K562 (cell line): ENCODE measurements around the gene AP3B1. TPM values are rescaled to one million over a fixed set of nuclear protein-coding genes. Genes with fewer than 3 reads are reported as not detected.
A peak's percentile ranks its signal among the peaks of the same experiment; 100 is the strongest.

Experiments used
- ATAC-seq: fragments of 200-7000 bp; cut with Tn5 transposase; 3 replicates; pipeline ENCODE4 v1.9.1; 2020; ENCODE audit warnings: moderate library complexity
- BruUV-seq: library from RNA; stranded (reverse); fragments of 400-500 nt; replicated peaks from 2 replicates; lab custom pipeline; 2021; lab: Mats Ljungman, UMichigan
- CTCF ChIA-PET: fragments of 300-600 bp; formaldehyde crosslinking; extraction: SDS; loops from one replicate; lab custom pipeline; 2021; ENCODE audit warnings: low intra/inter-chr PET ratio; lab: Yijun Ruan, JAX
- POLR2A ChIA-PET: fragments of 300-600, 350-650 bp; sonication (Branson Sonifier 250); formaldehyde crosslinking; extraction: SDS; loops from one replicate; lab custom pipeline; 2021; ENCODE audit warnings: antibody characterized with exemption, inconsistent platforms; lab: Yijun Ruan, JAX
- DNase-seq, 4 experiments: peaks; one replicate each; pipeline versions ENCODE4 v3.0.0 to v3.0.0-alpha.2; 2011 to 2018; ENCODE audit warnings: low spot score in 3 of 4, mixed read lengths in 3 of 4; ENCODE audit errors: extremely low read depth in 1 of 4
- FAIRE-seq: peaks from 2 replicates; lab custom pipeline; 2011; peaks lifted over from hg19 to GRCh38; lab: Jason Lieb, UNC
- H2AFZ ChIP-seq: 2 replicates; pipeline ENCODE4 v1.6.0; 2011; ENCODE audit warnings: low read depth, low read length, control low read depth, inconsistent platforms
- H3K27ac ChIP-seq: fragments of 200-600 bp; 3 replicates; pipeline ENCODE4 v1.8.0; 2011; ENCODE audit warnings: low read depth, mild to moderate bottlenecking, control low read depth, inconsistent platforms, low read length, moderate library complexity, mixed read lengths; ENCODE audit errors: extremely low read depth
- H3K27me3 ChIP-seq, 2 experiments: fragments of 300-600 bp in 1 of 2; 2 replicates in 1 of 2; 3 replicates in 1 of 2; pipeline versions ENCODE4 v1.6.0 to v1.8.0; 2011; ENCODE audit warnings: inconsistent platforms in 2 of 2, low read length in 2 of 2, mild to moderate bottlenecking in 1 of 2, mixed read lengths in 1 of 2, moderate library complexity in 1 of 2; ENCODE audit not compliant: control insufficient read depth in 2 of 2, insufficient read depth in 2 of 2
- H3K36me3 ChIP-seq: fragments of 300-600 bp; 3 replicates; pipeline ENCODE4 v1.8.0; 2011; ENCODE audit warnings: mild to moderate bottlenecking, low read length, inconsistent platforms; ENCODE audit not compliant: control insufficient read depth, insufficient read depth
- H3K4me1 ChIP-seq, 2 experiments: fragments of 200-600 bp in 1 of 2; replicated peaks in 1 of 2; 2 replicates in 1 of 2; 3 replicates in 1 of 2; pipeline versions ENCODE4 v1.5.1 to v1.8.0; 2011; ENCODE audit warnings: inconsistent platforms in 2 of 2, low read length in 2 of 2, mild to moderate bottlenecking in 1 of 2, mixed read lengths in 1 of 2, moderate library complexity in 1 of 2; ENCODE audit not compliant: control insufficient read depth in 2 of 2, insufficient read depth in 2 of 2
- H3K4me2 ChIP-seq: 2 replicates; pipeline ENCODE4 v1.6.1; 2011; ENCODE audit warnings: low read length, control low read depth, inconsistent platforms, mixed read lengths; ENCODE audit not compliant: insufficient read depth
- H3K4me3 ChIP-seq: fragments of 200-600 bp; sonication (generic), shearing (Covaris generic); 2 replicates; pipeline ENCODE4 v1.5.1; 2016; ENCODE audit warnings: control low read depth, inconsistent platforms
- H3K79me2 ChIP-seq: fragments of 200-600 bp; 3 replicates; pipeline ENCODE4 v1.8.0; 2011; ENCODE audit warnings: low read length, inconsistent platforms; ENCODE audit not compliant: control insufficient read depth, insufficient read depth
- H3K9ac ChIP-seq, 2 experiments: 2 replicates each; pipeline versions ENCODE4 v1.6.0 to v1.6.1; 2011; ENCODE audit warnings: low read depth in 2 of 2, low read length in 2 of 2, control low read depth in 1 of 2, inconsistent platforms in 1 of 2, mild to moderate bottlenecking in 1 of 2, mixed read lengths in 1 of 2; ENCODE audit not compliant: insufficient read depth in 1 of 2
- H3K9me1 ChIP-seq: one replicate; pipeline ENCODE4 v1.6.0; 2011; ENCODE audit warnings: inconsistent platforms, mild to moderate bottlenecking, low read length, moderate library complexity; ENCODE audit not compliant: control insufficient read depth, insufficient read depth
- H3K9me3 ChIP-seq: replicated peaks from 2 replicates; pipeline ENCODE4 v1.5.1; 2011; ENCODE audit warnings: low read depth, low read length, inconsistent platforms; ENCODE audit not compliant: control insufficient read depth, insufficient read depth
- H4K20me1 ChIP-seq: replicated peaks from 2 replicates; pipeline ENCODE4 v1.6.1; 2011; ENCODE audit warnings: low read length, inconsistent platforms, mixed read lengths; ENCODE audit not compliant: control insufficient read depth, insufficient read depth
- CEBPB ChIP-seq: fragments of 450-650 bp; IDR thresholded peaks from 2 replicates; pipeline ENCODE4 v1.6.1; 2016; ENCODE audit warnings: missing genetic modification characterization, missing compliant biosample characterization
- SRSF1 ChIP-seq: fragments of 200-400 bp; formaldehyde crosslinking; IDR thresholded peaks from 2 replicates; pipeline ENCODE4 v1.6.1; 2017; ENCODE audit warnings: mild to moderate bottlenecking, low read depth, low read length, moderate library complexity
- WGBS: fragments of 100-300 bp; shearing (Covaris generic); methylation state at CpG from one replicate; pipeline ENCODE4 v1.1.6; 2016; ENCODE audit warnings: low coverage, mixed read lengths; ENCODE audit not compliant: insufficient coverage; ENCODE audit errors: missing lambda C conversion rate; 5-methylcytosine and 5-hydroxymethylcytosine counted together
- in situ Hi-C: fragments of 300-500 bp; cut with MboI; formaldehyde crosslinking; loops from 4 replicates; pipeline ENCODE4 v1.15.0; 2018; ENCODE audit warnings: inconsistent platforms, mixed read lengths
- intact Hi-C: fragments of 100-400 bp; cut with micrococcal nuclease; formaldehyde crosslinking; loops from 2 replicates; pipeline ENCODE4 v1.14.2; 2022
- polyA plus RNA-seq, 8 experiments: library from polyadenylated mRNA; depleted of rRNA in 4 of 8; stranded (reverse) in 5 of 8; unstranded in 3 of 8; fragments of >200 nt; fragmentation: Nextera tagmentation in 2 of 8; fragmentation: Illumina TruSeq in 1 of 8; extraction: Ambion mirVana in 2 of 8; extraction: Trizol in 1 of 8; gene quantifications; 2 replicates each; pipeline versions ENCODE4 v1.2.1 to v1.2.3, GENCODE V29; 2011 to 2014; ENCODE audit warnings: inconsistent platforms in 1 of 8, missing spikeins in 1 of 8
- total RNA-seq, 7 experiments: library from RNA; depleted of rRNA in 6 of 7; stranded (reverse); fragments of >200 nt in 6 of 7; fragmentation: Illumina TruSeq in 2 of 7; extraction: Trizol in 2 of 7; gene quantifications; 2 replicates each; pipeline versions ENCODE4 v1.2.1 to v1.2.3, GENCODE V29; 2011 to 2021; ENCODE audit warnings: low replicate concordance in 1 of 7
- TF ChIP-seq, protein P1 (sequence below), 2 experiments: fragments of 450-650 bp in 1 of 2; sonication (generic) in 1 of 2; formaldehyde crosslinking in 1 of 2; IDR thresholded peaks; 2 replicates each; pipeline versions ENCODE4 v1.7.1 to v1.9.0; 2016 to 2022; ENCODE audit warnings: inconsistent platforms in 1 of 2, mild to moderate bottlenecking in 1 of 2, missing genetic modification reagents in 1 of 2

The AP3B1 gene
- total and polyA plus RNA-seq, 9 of the 15 experiments (the other 6 are each of a cell fraction or from before 2014, with no cell fraction given): 21.1 to 61.8 (median 42.2) TPM

GRCh38 chr5:78274540-78275197 lies 19.8 kb downstream of the AP3B1 start:
- ChIA-PET POLR2A (no interaction called here), CTCF (no interaction called here)
- Histone ChIP-seq H3K9ac (no peak overlapping the region), H3K4me1 (no peaks in the 10 kb centered on the region), H3K36me3 (peaks cover 8% of the 10 kb centered on the region; the same call in 2 of the 3 replicates), H3K4me2 (no peak overlapping the region), H4K20me1 (no peaks in the 10 kb centered on the region), H2AFZ (no peak overlapping the region), H3K9me1 (no peaks in the 10 kb centered on the region), H3K79me2 (peaks cover 58% of the 10 kb centered on the region)
- no peak for FAIRE-seq
- WGBS: 46% methylated on average over 1 of the region's 1 CpG
- intact Hi-C loops: no loop called here
- TF ChIP-seq CEBPB (tag): peak; percentile 56; the same call in 1 of the 2 replicates
- no peak for TF ChIP-seq SRSF1
- TF ChIP-seq, protein P1, sequence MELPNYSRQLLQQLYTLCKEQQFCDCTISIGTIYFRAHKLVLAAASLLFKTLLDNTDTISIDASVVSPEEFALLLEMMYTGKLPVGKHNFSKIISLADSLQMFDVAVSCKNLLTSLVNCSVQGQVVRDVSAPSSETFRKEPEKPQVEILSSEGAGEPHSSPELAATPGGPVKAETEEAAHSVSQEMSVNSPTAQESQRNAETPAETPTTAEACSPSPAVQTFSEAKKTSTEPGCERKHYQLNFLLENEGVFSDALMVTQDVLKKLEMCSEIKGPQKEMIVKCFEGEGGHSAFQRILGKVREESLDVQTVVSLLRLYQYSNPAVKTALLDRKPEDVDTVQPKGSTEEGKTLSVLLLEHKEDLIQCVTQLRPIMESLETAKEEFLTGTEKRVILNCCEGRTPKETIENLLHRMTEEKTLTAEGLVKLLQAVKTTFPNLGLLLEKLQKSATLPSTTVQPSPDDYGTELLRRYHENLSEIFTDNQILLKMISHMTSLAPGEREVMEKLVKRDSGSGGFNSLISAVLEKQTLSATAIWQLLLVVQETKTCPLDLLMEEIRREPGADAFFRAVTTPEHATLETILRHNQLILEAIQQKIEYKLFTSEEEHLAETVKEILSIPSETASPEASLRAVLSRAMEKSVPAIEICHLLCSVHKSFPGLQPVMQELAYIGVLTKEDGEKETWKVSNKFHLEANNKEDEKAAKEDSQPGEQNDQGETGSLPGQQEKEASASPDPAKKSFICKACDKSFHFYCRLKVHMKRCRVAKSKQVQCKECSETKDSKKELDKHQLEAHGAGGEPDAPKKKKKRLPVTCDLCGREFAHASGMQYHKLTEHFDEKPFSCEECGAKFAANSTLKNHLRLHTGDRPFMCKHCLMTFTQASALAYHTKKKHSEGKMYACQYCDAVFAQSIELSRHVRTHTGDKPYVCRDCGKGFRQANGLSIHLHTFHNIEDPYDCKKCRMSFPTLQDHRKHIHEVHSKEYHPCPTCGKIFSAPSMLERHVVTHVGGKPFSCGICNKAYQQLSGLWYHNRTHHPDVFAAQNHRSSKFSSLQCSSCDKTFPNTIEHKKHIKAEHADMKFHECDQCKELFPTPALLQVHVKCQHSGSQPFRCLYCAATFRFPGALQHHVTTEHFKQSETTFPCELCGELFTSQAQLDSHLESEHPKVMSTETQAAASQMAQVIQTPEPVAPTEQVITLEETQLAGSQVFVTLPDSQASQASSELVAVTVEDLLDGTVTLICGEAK (IDR thresholded peaks at IDR 0.05): peak; percentile 85
- TF ChIP-seq, protein P1 (CRISPR knock-in tag; IDR thresholded peaks at IDR 0.05): no peak
- TF ChIP-seq, all 486 proteins: peak for 2
- no peak overlapping the region for H3K4me3 ChIP-seq
- H3K27ac ChIP-seq: no peak overlapping the region
- ATAC-seq (no peak), DNase-seq (no peak)
- H3K27me3 ChIP-seq: no peaks in the 10 kb centered on the region
- H3K9me3 ChIP-seq: no peaks in the 10 kb centered on the region
- in situ Hi-C loops: no loop called here
- BruUV-seq: no TSS peak
